A549 (cell line): ENCODE results near the gene DHRS3. TPM values are rescaled to one million over a fixed set of nuclear protein-coding genes. Genes with fewer than 3 reads are reported as not detected.

ENCODE experiments used
- ATAC-seq, 2 experiments: fragments of 200-7000 bp in 1 of 2; fragments of >200 bp in 1 of 2; cut with Nextera tagmentation in 1 of 2; cut with Tn5 transposase in 1 of 2; 3 replicates each; pipeline versions ENCODE4 v1.8.0 to v1.9.1; 2018 to 2020; ENCODE audit warnings: mild to moderate bottlenecking in 1 of 2, moderate library complexity in 1 of 2
- CTCF ChIA-PET: fragments of 300-600 bp; sonication (Branson Sonifier 250); formaldehyde crosslinking; extraction: SDS; loops from one replicate; lab custom pipeline; 2021; ENCODE audit warnings: antibody characterized with exemption, inconsistent platforms; lab: Yijun Ruan, JAX
- POLR2A ChIA-PET: fragments of 350-600 bp; formaldehyde crosslinking; extraction: SDS; loops from one replicate; lab custom pipeline; 2021; ENCODE audit warnings: antibody characterized with exemption, inconsistent platforms; lab: Yijun Ruan, JAX
- DNase-seq, 2 experiments: peaks; one replicate each; pipeline versions ENCODE4 v3.0.0 to v3.0.0-alpha.2; 2011 to 2016; ENCODE audit warnings: low read depth in 1 of 2, low spot score in 1 of 2
- FAIRE-seq: peaks from 2 replicates; lab custom pipeline; 2011; peaks lifted over from hg19 to GRCh38; lab: Jason Lieb, UNC
- H3K27ac ChIP-seq, 2 experiments: fragments of >200 bp; sonication (Bioruptor Twin); formaldehyde crosslinking; 3 replicates each; pipeline ENCODE4 v1.5.1; 2016 to 2017
- H3K4me1 ChIP-seq: fragments of >200 bp; sonication (Bioruptor Twin); formaldehyde crosslinking; 3 replicates; pipeline ENCODE4 v1.6.1; 2016
- H3K4me2 ChIP-seq: fragments of >200 bp; sonication (Bioruptor Twin); formaldehyde crosslinking; 3 replicates; pipeline ENCODE4 v1.6.1; 2016
- H3K4me3 ChIP-seq: fragments of >200 bp; sonication (Bioruptor Twin); formaldehyde crosslinking; 3 replicates; pipeline ENCODE4 v1.5.1; 2016
- H3K9me3 ChIP-seq: fragments of >200 bp; sonication (Bioruptor Twin); formaldehyde crosslinking; 3 replicates; pipeline ENCODE4 v1.6.1; 2016
- BHLHE40 ChIP-seq: IDR thresholded peaks from 2 replicates; pipeline ENCODE4 v1.6.1; 2012; ENCODE audit warnings: low read depth, low read length, inconsistent platforms
- CBX2 ChIP-seq: fragments of 200-600 bp; sonication (generic); IDR thresholded peaks from 2 replicates; pipeline ENCODE4 v1.6.1; 2016; ENCODE audit warnings: low read depth, mild to moderate bottlenecking, borderline replicate concordance
- CHD2 ChIP-seq: fragments of 150-350 bp; IDR thresholded peaks from 2 replicates; pipeline ENCODE4 v1.6.1; 2014; ENCODE audit warnings: low read length; ENCODE audit not compliant: partially characterized antibody
- EHF ChIP-seq: fragments of 250-450 bp; sonication (Bioruptor Pico); IDR thresholded peaks from 2 replicates; pipeline ENCODE4 v1.5.0; 2020; ENCODE audit warnings: mild to moderate bottlenecking
- FOSB ChIP-seq: fragments of 250-450 bp; sonication (Bioruptor Pico); IDR thresholded peaks from 2 replicates; pipeline ENCODE4 v1.5.0; 2020; ENCODE audit warnings: mild to moderate bottlenecking, moderate library complexity
- FOSL2 ChIP-seq, 2 experiments: fragments of 450-650 bp in 1 of 2; fragments of >200 bp in 1 of 2; sonication (Bioruptor Twin) in 1 of 2; formaldehyde crosslinking; IDR thresholded peaks; 2 replicates each; pipeline versions ENCODE4 v1.5.0 to v1.6.1; 2016 to 2020; ENCODE audit warnings: mild to moderate bottlenecking in 1 of 2, moderate library complexity in 1 of 2
- HDAC2 ChIP-seq: fragments of 200-600 bp; sonication (generic); IDR thresholded peaks from 2 replicates; pipeline ENCODE4 v1.6.1; 2016
- HOXA7 ChIP-seq: fragments of 250-450 bp; sonication (Bioruptor Pico); IDR thresholded peaks from 2 replicates; pipeline ENCODE4 v1.5.0; 2020; ENCODE audit warnings: mild to moderate bottlenecking, moderate library complexity
- JUN ChIP-seq, 2 experiments: fragments of >200 bp; sonication (Bioruptor Twin); formaldehyde crosslinking; IDR thresholded peaks; 2 replicates in 1 of 2; 3 replicates in 1 of 2; pipeline ENCODE4 v1.6.1; 2016 to 2017
- JUNB ChIP-seq: fragments of >200 bp; sonication (Bioruptor Twin); formaldehyde crosslinking; IDR thresholded peaks from 2 replicates; pipeline ENCODE4 v1.6.1; 2016
- MAFK ChIP-seq: fragments of 450-650 bp; IDR thresholded peaks from 2 replicates; pipeline ENCODE4 v1.6.1; 2014; ENCODE audit not compliant: partially characterized antibody
- MAZ ChIP-seq: fragments of 150-350 bp; IDR thresholded peaks from 2 replicates; pipeline ENCODE4 v1.6.1; 2014; ENCODE audit warnings: antibody characterized with exemption, low read depth, low read length, borderline replicate concordance
- MYC ChIP-seq: IDR thresholded peaks from 2 replicates; pipeline ENCODE4 v1.6.1; 2012; ENCODE audit warnings: mild to moderate bottlenecking, inconsistent platforms, low read length, improper control_type of control experiment, borderline replicate concordance
- NR3C1 ChIP-seq: fragments of >200 bp; sonication (Bioruptor Twin); formaldehyde crosslinking; IDR thresholded peaks from 3 replicates; pipeline ENCODE4 v1.6.1; 2017
- RARB ChIP-seq: fragments of 250-450 bp; sonication (Bioruptor Pico); IDR thresholded peaks from 2 replicates; pipeline ENCODE4 v1.8.0; 2021; ENCODE audit warnings: mild to moderate bottlenecking, moderate library complexity
- TP53 ChIP-seq: fragments of 250-450 bp; sonication (Bioruptor Pico); IDR thresholded peaks from 2 replicates; pipeline ENCODE4 v1.5.0; 2021; ENCODE audit warnings: mild to moderate bottlenecking, moderate library complexity
- ZFP36 ChIP-seq: fragments of 450-650 bp; IDR thresholded peaks from 2 replicates; pipeline ENCODE4 v1.6.1; 2014; ENCODE audit warnings: borderline replicate concordance; ENCODE audit not compliant: partially characterized antibody
- ZSCAN20 ChIP-seq: fragments of 250-450 bp; sonication (Bioruptor Pico); IDR thresholded peaks from 2 replicates; pipeline ENCODE4 v1.8.0; 2022; ENCODE audit warnings: mild to moderate bottlenecking, moderate library complexity
- WGBS: methylation state at CpG from one replicate; pipeline ENCODE4 v1.1.6; 2017; ENCODE audit errors: missing lambda C conversion rate; 5-methylcytosine and 5-hydroxymethylcytosine counted together
- polyA plus RNA-seq, 4 experiments: library from polyadenylated mRNA; depleted of rRNA in 3 of 4; stranded (reverse); fragments of >200 nt; fragmentation: RNase III in 1 of 4; extraction: RNeasy Plus Mini Kit Qiagen cat#74134 plus additional on column Dnase treatment in 1 of 4; gene quantifications; 2 replicates in 3 of 4; 3 replicates in 1 of 4; pipeline ENCODE4 v1.2.3, GENCODE V29; 2011 to 2017
- TF ChIP-seq, protein P1 (sequence below): fragments of >200 bp; sonication (Bioruptor Twin); formaldehyde crosslinking; IDR thresholded peaks from 2 replicates; pipeline ENCODE4 v1.6.1; 2016
- TF ChIP-seq, protein P2 (sequence below): IDR thresholded peaks from 2 replicates; pipeline ENCODE4 v1.6.1; 2012
- TF ChIP-seq, protein P3 (sequence below): IDR thresholded peaks from 2 replicates; pipeline ENCODE4 v1.6.1; 2012
- TF ChIP-seq, protein P4 (sequence below): IDR thresholded peaks from 2 replicates; pipeline ENCODE4 v1.6.1; 2012; ENCODE audit warnings: low read depth, borderline replicate concordance

Gene DHRS3
- polyA plus RNA-seq, 2 of the 4 experiments (the other 2 are of a cell fraction), result 62.7 to 79.7 TPM

DNA sequence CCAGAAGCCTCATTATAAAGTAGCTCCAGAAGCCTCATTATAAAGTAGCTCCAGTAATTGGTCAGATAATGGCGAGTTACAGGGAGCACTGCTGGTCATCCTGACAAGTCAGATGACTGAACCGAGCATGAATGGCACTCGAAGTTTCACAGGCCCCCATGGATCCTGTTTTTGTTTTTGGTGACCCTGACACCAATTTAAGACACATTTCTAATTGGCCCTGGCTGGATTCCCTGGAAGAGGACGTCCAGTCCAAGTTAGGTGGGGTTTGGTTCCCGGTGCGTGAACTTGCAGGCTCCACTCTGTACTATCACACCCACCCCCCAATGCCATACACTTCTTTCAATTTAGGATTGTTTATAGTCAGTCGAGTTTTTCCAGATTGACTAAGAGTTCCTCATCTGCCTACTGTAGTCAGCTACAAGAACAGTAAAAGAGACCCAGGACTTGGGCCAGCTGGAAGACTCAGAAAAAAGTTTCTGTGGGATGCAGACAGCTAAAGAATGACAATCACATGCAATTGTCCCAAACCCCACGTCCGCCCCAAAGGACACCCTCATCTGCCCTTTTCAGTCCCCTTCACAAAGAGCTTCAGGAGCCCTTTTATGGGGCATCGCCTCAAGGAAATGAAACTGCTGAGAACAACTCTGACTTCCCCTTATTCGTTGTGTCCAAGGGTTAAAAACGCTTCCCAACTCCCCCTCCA lies 2.7 kb downstream of the DHRS3 start:
- H3K4me1 ChIP-seq, result peaks cover 50% of the 10 kb centered on the region
- H3K4me3 ChIP-seq, result peak overlapping the region; percentile 93
- no peaks in the 10 kb centered on the region for H3K9me3 ChIP-seq
- WGBS, result 8% methylated on average over 12 of the region's 12 CpGs
- peak overlapping the region; percentile 93 for H3K4me2 ChIP-seq
- no peak for TF ChIP-seq NR3C1
- TF ChIP-seq MAFK, result no peak
- TF ChIP-seq JUN (IDR thresholded peaks at IDR 0.05), result 0 out of 5 replicates have a peak, but pooled peaks of 1 of the 2 experiments have one; percentile 4
- no peak for TF ChIP-seq MAZ
- FAIRE-seq (no peak), DNase-seq (no peak), ATAC-seq (no peak)
- ChIA-PET POLR2A (interaction anchor here (0.6 to 7.2 kb wide), 3 partner anchors 11 to 818 kb away, joined by 4 to 209 read pairs (median 49); no protein-coding TSS in a partner anchor), CTCF (interaction anchor here (1.0 to 8.0 kb wide), 5 partner anchors 14 to 302 kb away, joined by 3 to 60 read pairs (median 4); no protein-coding TSS in a partner anchor)
- H3K27ac ChIP-seq, result peak overlapping the region; percentile 99 to 100

DNA sequence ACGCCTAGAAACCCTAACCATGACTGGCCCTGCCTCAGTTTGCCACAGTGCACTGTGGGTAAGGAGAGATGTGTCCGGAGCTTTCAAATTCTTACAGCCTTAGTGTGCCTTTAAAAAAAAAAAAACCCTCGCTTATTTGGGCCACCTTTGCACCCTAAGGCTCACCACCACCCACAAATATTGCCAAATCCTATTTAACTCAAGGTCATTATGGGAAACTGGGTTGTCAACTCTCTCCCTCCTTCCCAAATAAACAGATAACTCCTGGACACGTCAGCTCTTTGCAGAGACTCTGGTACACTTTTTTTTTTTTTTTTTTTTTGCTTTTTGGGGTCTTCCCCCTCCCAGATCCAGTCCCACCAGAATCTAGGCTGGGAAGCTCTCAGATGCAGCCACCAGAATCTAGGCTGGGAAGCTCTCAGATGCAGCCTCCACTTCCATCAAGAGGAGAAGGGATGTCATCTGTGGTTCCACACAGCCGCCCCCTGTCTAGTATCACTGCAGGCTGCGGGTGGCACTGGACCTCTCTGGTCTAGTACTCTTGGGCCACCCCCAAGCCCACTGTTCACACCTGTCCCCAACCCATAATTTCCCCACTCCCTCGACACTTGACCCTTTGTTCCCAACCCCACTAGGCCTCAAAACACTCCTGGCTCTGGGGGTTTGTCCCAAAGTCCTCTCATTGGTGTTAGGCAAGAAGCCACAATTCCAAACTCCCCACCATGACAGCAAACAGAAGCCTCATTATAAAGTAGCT lies 3.4 kb downstream of the DHRS3 start:
- peaks cover 52% of the 10 kb centered on the region for H3K4me1 ChIP-seq
- TF ChIP-seq JUNB, result no peak
- TF ChIP-seq FOSL2 (IDR thresholded peaks at IDR 0.05), result no peak
- no peak for TF ChIP-seq FOSL2 (CRISPR knock-in tag; IDR thresholded peaks at IDR 0.05)
- TF ChIP-seq ZSCAN20 (CRISPR knock-in tag), result no peak
- TF ChIP-seq, protein P1, sequence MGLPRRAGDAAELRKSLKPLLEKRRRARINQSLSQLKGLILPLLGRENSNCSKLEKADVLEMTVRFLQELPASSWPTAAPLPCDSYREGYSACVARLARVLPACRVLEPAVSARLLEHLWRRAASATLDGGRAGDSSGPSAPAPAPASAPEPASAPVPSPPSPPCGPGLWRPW, result no peak
- no peak for TF ChIP-seq HDAC2
- TF ChIP-seq, protein P2, sequence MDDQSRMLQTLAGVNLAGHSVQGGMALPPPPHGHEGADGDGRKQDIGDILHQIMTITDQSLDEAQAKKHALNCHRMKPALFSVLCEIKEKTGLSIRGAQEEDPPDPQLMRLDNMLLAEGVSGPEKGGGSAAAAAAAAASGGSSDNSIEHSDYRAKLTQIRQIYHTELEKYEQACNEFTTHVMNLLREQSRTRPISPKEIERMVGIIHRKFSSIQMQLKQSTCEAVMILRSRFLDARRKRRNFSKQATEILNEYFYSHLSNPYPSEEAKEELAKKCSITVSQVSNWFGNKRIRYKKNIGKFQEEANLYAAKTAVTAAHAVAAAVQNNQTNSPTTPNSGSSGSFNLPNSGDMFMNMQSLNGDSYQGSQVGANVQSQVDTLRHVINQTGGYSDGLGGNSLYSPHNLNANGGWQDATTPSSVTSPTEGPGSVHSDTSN, result no peak
- no peak for TF ChIP-seq RARB (CRISPR knock-in tag)
- no peak for TF ChIP-seq CBX2
- no peak for TF ChIP-seq TP53
- TF ChIP-seq ZFP36, result no peak
- TF ChIP-seq, all 56 proteins: peak for 0
- ATAC-seq, result no peak
- WGBS, result 47% methylated on average over 7 of the region's 7 CpGs
- H3K4me2 ChIP-seq, result peak overlapping the region; percentile 93
- H3K4me3 ChIP-seq, result peak overlapping the region; percentile 93
- no peaks in the 10 kb centered on the region for H3K9me3 ChIP-seq
- peak overlapping the region; percentile 99 to 100 for H3K27ac ChIP-seq
- ChIA-PET CTCF (interaction anchor here (0.6 to 8.0 kb wide), 6 partner anchors 13 to 339 kb away, joined by 3 to 60 read pairs (median 4); no protein-coding TSS in a partner anchor), POLR2A (interaction anchor here (0.6 to 7.2 kb wide), 3 partner anchors 11 to 817 kb away, joined by 4 to 209 read pairs (median 49); no protein-coding TSS in a partner anchor)
- no peak for DNase-seq
- FAIRE-seq, result no peak

DNA sequence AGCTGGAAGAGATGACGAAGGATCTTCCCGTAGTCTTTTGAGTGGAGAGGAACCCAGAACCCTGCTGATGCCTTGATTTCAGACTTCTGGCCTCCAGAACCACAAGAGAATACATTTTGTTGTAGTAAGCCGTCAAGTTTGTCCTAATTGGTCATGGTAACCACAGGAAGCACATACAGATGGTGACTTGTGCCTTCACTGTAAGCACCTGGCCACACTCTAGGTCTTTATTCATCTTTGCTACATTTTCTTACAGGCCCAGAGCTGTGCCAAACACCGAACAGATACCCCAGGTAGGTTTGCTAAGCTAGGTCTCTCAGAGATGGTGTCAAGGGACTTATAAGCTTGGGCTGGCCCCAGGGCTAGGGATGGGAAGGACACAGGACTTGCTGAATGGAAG lies 4.8 kb downstream of the DHRS3 start:
- Histone ChIP-seq H3K4me3 (no peak overlapping the region), H3K4me1 (peaks cover 64% of the 10 kb centered on the region), H3K4me2 (peak overlapping the region; percentile 93), H3K27ac (peak overlapping the region in 1 of 2 experiments; percentile 100; a peak in 4 of 6 replicates), H3K9me3 (no peaks in the 10 kb centered on the region)
- ATAC-seq, result no peak
- ChIA-PET POLR2A (interaction anchor here (1.8 to 7.2 kb wide), 2 partner anchors 17 to 135 kb away, joined by 5 to 209 read pairs; no protein-coding TSS in a partner anchor), CTCF (interaction anchor here (4.3 kb wide), 1 partner anchor 12 kb away, joined by 17 read pairs; no protein-coding TSS in a partner anchor)
- TF ChIP-seq EHF (CRISPR knock-in tag), result no peak
- TF ChIP-seq BHLHE40, result no peak
- no peak for TF ChIP-seq ZFP36
- TF ChIP-seq, protein P3, sequence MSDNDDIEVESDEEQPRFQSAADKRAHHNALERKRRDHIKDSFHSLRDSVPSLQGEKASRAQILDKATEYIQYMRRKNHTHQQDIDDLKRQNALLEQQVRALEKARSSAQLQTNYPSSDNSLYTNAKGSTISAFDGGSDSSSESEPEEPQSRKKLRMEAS, result no peak
- TF ChIP-seq CHD2, result no peak
- TF ChIP-seq HOXA7 (CRISPR knock-in tag), result no peak
- TF ChIP-seq, protein P4, sequence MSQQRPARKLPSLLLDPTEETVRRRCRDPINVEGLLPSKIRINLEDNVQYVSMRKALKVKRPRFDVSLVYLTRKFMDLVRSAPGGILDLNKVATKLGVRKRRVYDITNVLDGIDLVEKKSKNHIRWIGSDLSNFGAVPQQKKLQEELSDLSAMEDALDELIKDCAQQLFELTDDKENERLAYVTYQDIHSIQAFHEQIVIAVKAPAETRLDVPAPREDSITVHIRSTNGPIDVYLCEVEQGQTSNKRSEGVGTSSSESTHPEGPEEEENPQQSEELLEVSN, result no peak
- no peak for TF ChIP-seq MAFK
- no peak for TF ChIP-seq RARB (CRISPR knock-in tag)
- TF ChIP-seq FOSB, result no peak
- no peak for TF ChIP-seq JUN (IDR thresholded peaks at IDR 0.05)
- TF ChIP-seq MYC, result no peak
- FAIRE-seq, result no peak
- no peak for DNase-seq
- WGBS, result 96% methylated on average over 4 of the region's 4 CpGs
